ENCODE data around the gene RNF135. TPM values are rescaled to one million over a fixed set of nuclear protein-coding genes. Genes with fewer than 3 reads are reported as not detected.

Gene RNF135
- polyA plus RNA-seq, 1 donor (not counting 4 experiments of a cell fraction or from before 2014, with no cell fraction given) = 13.6 TPM

- H3K4me1 ChIP-seq (ENCODE audit: control insufficient read depth, extremely low read depth, insufficient read depth, low read length) = no peaks in the 10 kb centered on the region
- no peak overlapping the region for H3K4me2 ChIP-seq (ENCODE audit: control insufficient read depth, extremely low read depth, insufficient read depth, low read depth, low read length)
- no peak for TF ChIP-seq CTCF (optimal IDR thresholded peaks at IDR 0.05 in 1 of 3, IDR thresholded peaks at IDR 0.05 in 1 of 3, conservative IDR thresholded peaks at IDR 0.05 in 1 of 3; ENCODE audit: extremely low read depth in 1 of 3, insufficient read depth in 2 of 3, low read length in 3 of 3)
- no peak for TF ChIP-seq EZH2 (IDR thresholded peaks at IDR 0.05; ENCODE audit: low read length)
- H3K9ac ChIP-seq (ENCODE audit: control insufficient read depth, extremely low read depth, insufficient read depth, low read length) = no peak overlapping the region
- peaks cover 9 to 18% of the 10 kb centered on the region in 2 experiments for H3K36me3 ChIP-seq (ENCODE audit: control insufficient read depth in 2 of 2, extremely low read depth in 1 of 2, insufficient read depth in 2 of 2, low read length in 2 of 2)
- no peak overlapping the region for H3K4me3 ChIP-seq (ENCODE audit: control insufficient read depth in 2 of 3, extremely low read depth in 1 of 3, insufficient read depth in 2 of 3, low read depth in 1 of 3, low read length in 3 of 3)
- no peak overlapping the region for H3K27ac ChIP-seq (ENCODE audit: control insufficient read depth, insufficient read depth, low read length)
- no peaks in the 10 kb centered on the region for H3K27me3 ChIP-seq (ENCODE audit: control insufficient read depth, extremely low read depth, insufficient read depth, low read length)
- H2AFZ ChIP-seq (ENCODE audit: control insufficient read depth, low read length) = no peak overlapping the region
- no peaks in the 10 kb centered on the region for H3K9me1 ChIP-seq (ENCODE audit: control insufficient read depth, extremely low read depth, insufficient read depth, low read length)
- no peaks in the 10 kb centered on the region for H3K9me3 ChIP-seq (ENCODE audit: control insufficient read depth, low read depth, low read length)
- FAIRE-seq (no peak), DNase-seq (ENCODE audit: low read depth, low spot score) (no peak)
- H4K20me1 ChIP-seq (ENCODE audit: control insufficient read depth, extremely low read depth, insufficient read depth, low read length) = no peaks in the 10 kb centered on the region
- H3K79me2 ChIP-seq (ENCODE audit: control insufficient read depth, insufficient read depth, low read length) = no peaks in the 10 kb centered on the region
- dilution Hi-C loops (cut with MboI; ENCODE audit: extremely low pct_ligation_motif_present, low sequenced_read_pairs) = no loop called here
Observed at GRCh38 chr17:30995347-30995746, 24.5 kb downstream of the RNF135 start.

DNA sequence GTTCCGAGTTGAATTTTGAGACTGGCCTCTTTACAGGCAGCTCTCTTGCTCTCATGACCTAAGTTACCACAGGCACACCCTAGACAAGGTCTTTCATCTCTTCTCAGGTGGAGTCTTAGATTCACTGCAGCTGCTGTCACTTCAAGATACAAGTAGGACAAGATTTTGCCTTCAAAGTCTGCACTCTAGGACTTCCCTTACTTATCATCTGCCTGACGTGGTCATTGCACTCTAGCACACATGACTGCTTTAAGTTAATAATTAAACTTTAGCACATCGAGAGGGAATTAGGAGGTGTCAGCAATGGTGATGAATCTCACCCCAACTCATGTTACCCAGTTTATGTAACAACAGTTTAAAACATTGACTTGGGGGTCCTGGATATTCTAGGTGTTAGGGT lies 25.6 kb downstream of the RNF135 start:
- no peak for FAIRE-seq
- Histone ChIP-seq H3K4me3 (ENCODE audit: control insufficient read depth in 2 of 3, extremely low read depth in 1 of 3, insufficient read depth in 2 of 3, low read depth in 1 of 3, low read length in 3 of 3) (no peak overlapping the region), H3K9me3 (ENCODE audit: control insufficient read depth, low read depth, low read length) (no peaks in the 10 kb centered on the region), H3K27ac (ENCODE audit: control insufficient read depth, insufficient read depth, low read length) (no peak overlapping the region), H3K27me3 (ENCODE audit: control insufficient read depth, extremely low read depth, insufficient read depth, low read length) (no peaks in the 10 kb centered on the region), H3K9me1 (ENCODE audit: control insufficient read depth, extremely low read depth, insufficient read depth, low read length) (no peaks in the 10 kb centered on the region), H3K4me1 (ENCODE audit: control insufficient read depth, extremely low read depth, insufficient read depth, low read length) (no peaks in the 10 kb centered on the region), H3K4me2 (ENCODE audit: control insufficient read depth, extremely low read depth, insufficient read depth, low read depth, low read length) (no peak overlapping the region), H4K20me1 (ENCODE audit: control insufficient read depth, extremely low read depth, insufficient read depth, low read length) (no peaks in the 10 kb centered on the region), H3K79me2 (ENCODE audit: control insufficient read depth, insufficient read depth, low read length) (no peaks in the 10 kb centered on the region), H2AFZ (ENCODE audit: control insufficient read depth, low read length) (no peak overlapping the region), H3K9ac (ENCODE audit: control insufficient read depth, extremely low read depth, insufficient read depth, low read length) (no peak overlapping the region), H3K36me3 (ENCODE audit: control insufficient read depth in 2 of 2, extremely low read depth in 1 of 2, insufficient read depth in 2 of 2, low read length in 2 of 2) (peaks cover 9 to 18% of the 10 kb centered on the region in 2 experiments)
- TF ChIP-seq CTCF (optimal IDR thresholded peaks at IDR 0.05 in 1 of 3, IDR thresholded peaks at IDR 0.05 in 1 of 3, conservative IDR thresholded peaks at IDR 0.05 in 1 of 3; ENCODE audit: extremely low read depth in 1 of 3, insufficient read depth in 2 of 3, low read length in 3 of 3) (no peak), EZH2 (IDR thresholded peaks at IDR 0.05; ENCODE audit: low read length) (no peak)
- dilution Hi-C loops (cut with MboI; ENCODE audit: extremely low pct_ligation_motif_present, low sequenced_read_pairs) = no loop called here
- no peak for DNase-seq (ENCODE audit: low read depth, low spot score)
